Fibroblast of skin of left quadriceps (primary cell): Measurements from ENCODE around the gene PTK7.

Source experiments
- DNase-seq, 2 experiments: peaks; one replicate each; pipeline ENCODE4 v3.0.0-alpha.2; 2013; ENCODE audit warnings: low read depth in 2 of 2

Gene PTK7

DNA sequence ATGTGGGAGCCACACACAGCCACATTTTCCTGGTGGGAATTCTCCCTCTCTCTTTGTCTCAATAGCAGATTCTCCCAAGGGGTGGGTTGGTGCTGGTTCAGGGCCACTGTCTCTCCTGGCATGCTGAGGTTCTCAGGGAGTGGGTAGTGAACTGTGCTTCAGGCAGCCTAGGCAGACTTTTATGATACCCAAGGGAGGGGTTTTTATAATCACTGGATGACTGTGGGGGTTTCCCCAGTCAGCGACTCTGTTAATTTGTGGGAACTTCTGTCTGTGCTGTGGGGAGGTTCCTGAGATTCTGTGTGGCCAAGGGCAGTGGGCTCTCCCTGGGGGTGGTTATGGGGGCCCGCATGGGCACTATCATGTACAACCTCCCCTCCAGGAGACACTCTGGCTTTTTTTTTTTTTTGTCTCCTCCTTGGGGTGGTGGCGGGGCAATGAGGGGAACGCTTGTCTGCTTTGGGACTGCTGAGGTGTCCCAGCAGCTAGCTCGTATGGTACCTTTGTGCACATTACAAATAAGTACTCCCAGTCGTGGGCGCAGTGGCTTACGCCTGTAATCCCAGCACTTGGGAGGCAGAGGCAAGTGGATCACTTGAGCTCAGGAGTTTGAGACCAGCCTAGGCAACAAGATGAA lies 10.0 kb downstream of the PTK7 start:
- DNase-seq = peak in 1 of 2 experiments; percentile 10

DNA sequence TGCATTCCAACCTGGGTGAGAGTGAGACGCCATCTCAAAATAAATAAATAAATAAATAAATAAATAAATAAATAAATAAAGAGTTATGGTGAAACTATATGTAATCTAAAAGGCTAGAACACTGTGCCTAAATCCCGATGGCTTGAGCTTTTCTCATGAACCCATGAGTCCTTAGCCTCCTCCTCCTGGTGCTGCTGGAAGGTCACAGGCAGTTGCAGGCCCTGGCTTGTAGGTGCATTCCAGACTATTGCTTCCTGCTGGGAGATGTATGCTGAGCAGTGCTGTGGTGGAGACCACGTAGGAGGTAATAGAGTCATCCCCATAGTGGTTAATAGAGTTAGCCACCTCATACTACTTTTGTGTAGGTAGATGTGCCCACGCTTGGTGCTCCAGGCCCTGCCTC lies 12.5 kb downstream of the PTK7 start:
- DNase-seq = no peak

DNA sequence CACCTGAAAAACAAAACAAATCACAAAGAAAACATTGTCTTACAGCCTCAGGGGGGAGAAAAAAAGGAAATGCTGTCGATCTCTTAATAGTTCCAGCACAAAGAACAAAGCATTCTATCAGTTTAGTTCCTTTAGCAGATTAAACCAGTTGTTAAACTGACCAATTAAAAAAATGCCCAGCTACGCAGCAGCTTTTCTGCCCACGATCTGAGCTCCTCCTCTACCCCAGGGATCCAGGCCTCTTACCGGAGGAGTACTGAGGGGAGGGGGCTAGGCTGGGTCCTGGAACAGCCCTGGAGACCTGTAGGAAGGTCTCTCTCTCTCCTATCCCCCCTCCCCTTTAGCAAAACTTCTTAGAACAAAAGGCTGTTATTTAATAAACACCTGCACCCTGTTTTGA lies 13.4 kb downstream of the PTK7 start:
- no peak for DNase-seq

DNA sequence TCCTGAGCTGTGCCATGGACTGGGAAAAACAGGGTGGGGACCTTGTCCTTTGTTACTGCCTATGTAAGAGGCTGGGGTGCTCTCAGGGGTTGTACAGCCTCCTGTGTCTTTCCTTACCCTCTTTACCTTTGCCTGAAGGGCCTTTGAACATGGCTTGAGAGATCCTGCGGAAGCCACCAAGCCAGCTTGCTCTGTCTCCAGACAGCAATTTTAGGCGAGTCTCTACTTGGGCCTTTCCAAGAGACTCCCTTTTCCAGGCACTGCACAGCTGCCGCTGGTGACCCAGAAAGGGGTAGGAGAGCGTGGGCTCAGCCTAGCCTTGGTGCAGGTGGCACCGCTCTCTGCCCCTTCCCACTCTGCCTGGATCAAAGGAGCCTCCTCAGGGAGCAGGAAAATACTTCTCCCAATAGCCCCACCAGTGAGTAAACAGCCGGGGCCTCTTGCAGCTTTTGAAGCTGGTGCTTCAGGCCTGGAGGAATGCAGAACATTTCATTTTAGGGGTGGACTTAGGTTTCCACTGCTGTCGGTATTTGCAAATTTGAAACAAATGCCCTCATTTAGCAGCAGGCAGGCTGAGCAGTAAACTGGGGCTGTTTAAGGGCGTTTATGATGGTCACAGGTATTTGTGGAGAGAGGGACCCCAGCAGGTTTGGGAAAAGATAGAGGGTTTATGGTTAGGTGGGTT lies 13.9 kb downstream of the PTK7 start:
- peak in 1 of 2 experiments; percentile 12 for DNase-seq

GRCh38 chr6:43090559-43090956 lies 14.4 kb downstream of the PTK7 start:
- no peak for DNase-seq

GRCh38 chr6:43091020-43091419 lies 14.9 kb downstream of the PTK7 start:
- DNase-seq = no peak

- DNase-seq = no peak
Observed at GRCh38 chr6:43091436-43091991, 15.4 kb downstream of the PTK7 start.

- no peak for DNase-seq
Observed at GRCh38 chr6:43092635-43093034, 16.5 kb downstream of the PTK7 start.

GRCh38 chr6:43093436-43094289 lies 17.5 kb downstream of the PTK7 start:
- DNase-seq = peak; percentile 57 to 66

DNA sequence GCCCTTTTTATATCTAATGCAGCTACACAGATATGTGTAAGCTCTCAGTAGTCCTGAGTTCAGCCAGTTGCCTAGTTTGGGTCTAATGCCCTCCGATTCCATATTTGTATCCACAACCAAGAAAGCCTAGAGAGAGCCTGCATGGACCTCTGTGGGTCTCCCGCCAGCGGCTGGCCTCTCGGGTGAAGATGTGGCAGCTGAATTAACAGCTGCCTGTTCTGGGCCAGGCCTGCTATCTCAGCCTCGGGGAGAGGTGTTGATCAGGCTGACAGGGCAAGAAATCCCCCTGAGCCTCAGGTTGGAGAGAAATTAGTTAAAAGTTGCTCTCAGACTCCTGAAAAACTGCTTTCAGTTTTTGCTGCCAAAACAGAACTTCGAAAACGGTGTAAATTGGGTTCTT lies 19.8 kb downstream of the PTK7 start:
- no peak for DNase-seq

DNA sequence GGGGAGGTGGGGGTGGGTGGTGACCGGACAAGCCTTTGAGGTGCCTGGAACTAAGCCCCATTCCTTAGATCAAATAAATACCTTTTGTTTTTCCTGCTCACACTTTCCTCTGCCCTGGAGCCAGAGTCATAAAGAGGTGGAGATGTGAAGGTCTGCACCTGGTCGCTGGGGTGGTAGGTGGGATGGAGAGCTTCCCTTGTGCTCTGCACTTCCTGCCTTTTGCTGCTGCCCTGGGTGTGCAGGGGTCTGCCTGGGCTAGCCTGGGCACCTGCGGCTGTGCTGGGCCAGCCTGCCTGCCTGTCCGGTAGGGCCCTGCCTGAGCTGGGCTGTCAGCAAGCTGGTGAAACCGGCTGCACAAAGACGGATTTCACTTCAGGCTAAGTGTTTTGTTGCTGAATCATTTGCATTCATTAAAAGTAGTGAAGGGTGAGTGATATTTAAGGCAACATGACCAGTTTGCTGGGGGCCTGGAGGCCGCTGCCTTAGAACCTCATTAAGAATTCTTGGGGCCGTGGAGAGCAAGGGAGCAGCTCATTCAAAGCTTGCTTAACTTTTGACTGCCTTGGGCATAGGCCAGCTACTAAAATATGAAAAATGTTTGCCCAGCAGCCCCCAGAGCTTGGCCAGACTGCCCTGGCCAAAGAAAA lies 20.5 kb downstream of the PTK7 start:
- peak in 1 of 2 experiments; percentile 42 for DNase-seq

DNA sequence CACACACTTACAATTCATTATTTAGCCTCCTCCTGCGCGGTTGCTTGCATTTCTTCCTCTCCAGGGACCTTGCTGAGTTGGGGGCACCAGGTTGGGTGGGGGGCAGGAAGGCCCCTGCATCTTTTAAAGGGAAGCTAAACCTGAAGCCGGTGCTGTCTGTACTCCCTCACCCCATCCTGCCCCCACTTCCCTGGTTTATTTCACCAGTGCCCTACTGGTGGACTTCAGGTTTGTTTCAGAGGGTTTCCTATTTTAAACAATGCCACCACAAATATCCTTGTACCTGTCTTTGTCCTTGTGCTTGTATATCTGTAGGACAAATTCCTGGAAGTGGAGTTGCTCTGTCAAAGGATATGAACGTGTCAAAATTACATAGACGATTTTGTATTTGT lies 21.0 kb downstream of the PTK7 start:
- DNase-seq = no peak

GRCh38 chr6:43097502-43097901 lies 21.4 kb downstream of the PTK7 start:
- DNase-seq = no peak

DNA sequence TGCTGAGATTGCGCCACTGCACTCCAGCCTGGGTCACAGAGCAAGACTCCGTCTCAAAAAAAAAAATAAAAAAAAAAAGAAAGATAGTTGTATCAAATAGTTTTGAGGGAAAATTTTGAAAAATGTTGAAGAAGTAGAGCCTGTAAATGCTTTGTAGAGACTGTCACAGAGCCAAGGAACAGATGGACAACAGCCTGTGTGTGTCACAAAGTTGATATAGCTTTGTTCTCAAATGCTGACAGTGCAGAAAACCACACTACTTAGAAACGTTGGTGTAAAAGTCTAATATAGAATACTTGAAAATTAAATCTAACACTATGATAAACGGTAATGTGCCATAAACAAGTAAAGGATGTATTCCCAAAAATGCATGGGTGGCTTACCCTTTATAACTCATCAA lies 25.4 kb downstream of the PTK7 start:
- no peak for DNase-seq

- DNase-seq = no peak
Observed at GRCh38 chr6:43103253-43103876, 27.3 kb downstream of the PTK7 start.

DNA sequence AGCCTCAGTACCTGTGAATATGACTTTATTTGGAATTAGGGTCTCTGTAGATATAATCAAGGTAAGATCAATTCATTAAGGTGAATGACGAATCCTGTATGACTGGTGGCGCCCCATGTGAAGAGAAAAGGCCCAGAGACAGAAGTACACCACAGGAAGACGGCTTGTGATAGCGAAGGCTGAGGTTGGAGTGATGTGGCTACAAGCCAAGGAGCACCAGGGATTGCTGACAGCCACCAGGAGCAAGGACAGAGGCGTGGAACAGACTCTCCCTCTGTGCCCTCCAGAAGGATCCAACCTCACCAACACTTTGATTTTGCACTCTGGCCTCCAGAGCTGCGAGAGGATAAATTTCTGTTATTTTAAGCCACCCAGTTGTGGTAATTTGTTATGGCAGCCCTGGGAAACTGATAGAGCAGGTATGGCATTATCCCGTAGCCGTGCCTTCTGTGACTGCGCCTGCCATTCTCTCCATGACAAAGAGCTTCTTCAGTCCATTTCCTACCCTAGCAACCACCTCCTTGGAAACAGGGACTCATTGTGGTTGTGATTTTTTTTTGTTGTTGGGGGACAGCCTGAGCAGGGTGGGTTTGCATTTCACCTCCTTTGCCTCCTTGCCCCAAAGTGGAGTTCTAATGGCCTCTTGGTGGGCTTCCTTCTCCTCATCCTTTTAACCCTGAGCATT lies 29.6 kb downstream of the PTK7 start:
- no peak for DNase-seq

DNA sequence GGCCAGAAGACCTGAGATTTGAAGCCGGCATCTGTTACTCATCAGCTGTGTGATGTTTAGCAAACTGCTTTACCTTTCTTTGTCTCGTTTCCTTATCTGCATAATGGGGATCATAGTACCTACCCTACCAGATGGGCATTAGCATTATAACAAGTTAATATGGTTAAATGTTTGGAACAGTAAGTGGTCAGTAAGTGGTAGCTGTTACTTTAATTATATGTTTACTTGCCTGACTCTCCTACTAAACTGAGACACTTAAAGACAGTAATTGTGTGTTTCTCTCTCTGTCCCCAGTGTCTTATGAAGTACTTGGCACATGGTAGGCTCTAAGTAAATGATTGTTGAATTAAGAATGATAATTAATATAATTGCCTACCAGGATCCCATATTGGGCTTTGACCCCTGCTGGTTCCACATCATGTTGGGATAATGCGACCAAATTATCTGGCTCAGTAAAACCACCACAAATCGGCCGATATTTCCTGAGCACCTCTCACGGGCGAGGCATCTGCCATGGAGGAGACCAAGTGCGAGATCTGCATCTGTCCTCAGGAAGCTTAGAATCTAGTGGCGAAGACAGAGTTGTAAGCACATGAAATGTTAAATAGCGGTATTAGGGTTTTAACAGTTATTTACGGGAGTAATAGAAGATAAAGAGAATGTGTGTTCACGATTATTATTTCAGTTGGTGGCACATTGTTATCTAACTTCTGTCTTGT lies 31.4 kb downstream of the PTK7 start:
- no peak for DNase-seq

- DNase-seq = no peak
Observed at GRCh38 chr6:43113431-43114260, 37.5 kb downstream of the PTK7 start.

GRCh38 chr6:43115365-43115764 lies 39.3 kb downstream of the PTK7 start:
- no peak for DNase-seq
